Progenitor cell of endocrine pancreas (in vitro differentiated cells): Measurements from ENCODE around the gene CHFR. TPM values are rescaled to one million over a fixed set of nuclear protein-coding genes. Genes with fewer than 3 reads are reported as not detected.
"Not testable (repeated sequence)": the region's sequence is repeated elsewhere in the genome, so short reads cannot be mapped to it uniquely, and the experiment has no call there.

ENCODE experiments used
- DNase-seq: peaks from one replicate; pipeline ENCODE4 v3.0.0; 2021; ENCODE audit warnings: low spot score; ENCODE audit not compliant: unreplicated experiment
- H3K27ac Mint-ChIP-seq: 2 replicates; pipeline ENCODE4 v1.8.0; 2021; ENCODE audit warnings: mild to moderate bottlenecking, moderate library complexity, mixed read lengths
- H3K27me3 Mint-ChIP-seq: 2 replicates; pipeline ENCODE4 v1.8.0; 2021; ENCODE audit warnings: mixed read lengths
- H3K36me3 Mint-ChIP-seq: 2 replicates; pipeline ENCODE4 v1.8.0; 2022; ENCODE audit warnings: mixed read lengths; ENCODE audit not compliant: insufficient read depth
- H3K4me1 Mint-ChIP-seq: 2 replicates; pipeline ENCODE4 v1.8.0; 2021; ENCODE audit warnings: low read depth, mixed read lengths
- H3K4me3 Mint-ChIP-seq: 2 replicates; pipeline ENCODE4 v1.8.0; 2021; ENCODE audit warnings: low read depth, mild to moderate bottlenecking, moderate library complexity, mixed read lengths
- H3K9me3 Mint-ChIP-seq: 2 replicates; pipeline ENCODE4 v1.8.0; 2021; ENCODE audit warnings: low read depth, mixed read lengths
- total RNA-seq: library from RNA; stranded (reverse); gene quantifications from 2 replicates; pipeline ENCODE4 v1.2.1, GENCODE V29; 2021
- TF ChIP-seq, protein P1 (sequence below): fragments of 200-600 bp; sonication (generic); IDR thresholded peaks from one replicate; pipeline ENCODE4 v1.5.0; 2021; ENCODE audit warnings: antibody characterized with exemption, mild to moderate bottlenecking; ENCODE audit not compliant: unreplicated experiment

Gene CHFR
- total RNA-seq, 1 donor from 2014 or later, result 51.4 TPM

DNA sequence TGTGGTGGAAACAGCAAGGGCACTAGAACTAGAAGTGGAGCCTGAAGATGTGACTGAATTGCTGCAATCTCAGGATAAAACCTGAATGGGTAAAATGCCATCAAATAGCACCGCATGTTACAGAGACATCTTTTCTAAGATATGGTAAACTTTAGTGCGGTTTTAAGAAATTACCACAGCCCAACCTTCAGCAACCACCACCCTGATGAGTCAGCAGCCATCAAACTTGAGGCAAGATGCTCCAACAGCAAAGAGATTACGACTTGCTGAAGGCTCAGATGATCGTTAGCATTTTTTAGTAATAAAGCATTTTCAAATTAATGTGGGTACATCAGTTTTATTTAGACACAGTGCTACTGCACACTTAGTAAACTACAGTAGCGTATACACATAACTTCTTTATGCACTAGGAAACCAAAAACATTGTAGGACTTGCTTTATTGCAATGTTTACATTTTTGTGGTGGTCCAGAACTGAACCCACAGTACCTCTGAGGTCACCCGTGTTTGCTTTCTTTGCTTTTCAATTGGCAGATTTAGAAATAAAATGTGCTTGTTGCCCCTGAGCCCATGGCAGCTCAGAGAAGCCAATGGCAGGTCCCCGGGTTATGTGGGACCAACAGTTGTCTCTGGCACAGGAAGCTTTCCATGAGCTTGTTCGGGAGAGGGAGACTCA, 74.6 kb downstream of the CHFR start:
- DNase-seq, result no peak
- TF ChIP-seq, protein P1, sequence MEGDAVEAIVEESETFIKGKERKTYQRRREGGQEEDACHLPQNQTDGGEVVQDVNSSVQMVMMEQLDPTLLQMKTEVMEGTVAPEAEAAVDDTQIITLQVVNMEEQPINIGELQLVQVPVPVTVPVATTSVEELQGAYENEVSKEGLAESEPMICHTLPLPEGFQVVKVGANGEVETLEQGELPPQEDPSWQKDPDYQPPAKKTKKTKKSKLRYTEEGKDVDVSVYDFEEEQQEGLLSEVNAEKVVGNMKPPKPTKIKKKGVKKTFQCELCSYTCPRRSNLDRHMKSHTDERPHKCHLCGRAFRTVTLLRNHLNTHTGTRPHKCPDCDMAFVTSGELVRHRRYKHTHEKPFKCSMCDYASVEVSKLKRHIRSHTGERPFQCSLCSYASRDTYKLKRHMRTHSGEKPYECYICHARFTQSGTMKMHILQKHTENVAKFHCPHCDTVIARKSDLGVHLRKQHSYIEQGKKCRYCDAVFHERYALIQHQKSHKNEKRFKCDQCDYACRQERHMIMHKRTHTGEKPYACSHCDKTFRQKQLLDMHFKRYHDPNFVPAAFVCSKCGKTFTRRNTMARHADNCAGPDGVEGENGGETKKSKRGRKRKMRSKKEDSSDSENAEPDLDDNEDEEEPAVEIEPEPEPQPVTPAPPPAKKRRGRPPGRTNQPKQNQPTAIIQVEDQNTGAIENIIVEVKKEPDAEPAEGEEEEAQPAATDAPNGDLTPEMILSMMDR, result no peak
- Mint-ChIP-seq H3K27ac (no peak overlapping the region), H3K27me3 (no peaks in the 10 kb centered on the region), H3K4me1 (no peaks in the 10 kb centered on the region), H3K36me3 (peaks cover 33% of the 10 kb centered on the region), H3K9me3 (peaks cover 5% of the 10 kb centered on the region), H3K4me3 (no peak overlapping the region)

GRCh38 chr12:132809391-132809790, 78.0 kb downstream of the CHFR start:
- not testable (repeated sequence) for H3K4me1 Mint-ChIP-seq, H3K27me3 Mint-ChIP-seq, H3K27ac Mint-ChIP-seq, H3K9me3 Mint-ChIP-seq, H3K4me3 Mint-ChIP-seq, DNase-seq
- TF ChIP-seq, protein P1, result peak; percentile 34
- H3K36me3 Mint-ChIP-seq, result peaks cover 31% of the 10 kb centered on the region

GRCh38 chr12:132807295-132808092, 79.9 kb downstream of the CHFR start:
- H3K9me3 Mint-ChIP-seq, result peaks cover 5% of the 10 kb centered on the region
- DNase-seq, result no peak
- no peaks in the 10 kb centered on the region for H3K4me1 Mint-ChIP-seq
- TF ChIP-seq, protein P1, result no peak
- H3K36me3 Mint-ChIP-seq, result peaks cover 33% of the 10 kb centered on the region
- H3K4me3 Mint-ChIP-seq, result no peak overlapping the region
- no peaks in the 10 kb centered on the region for H3K27me3 Mint-ChIP-seq
- H3K27ac Mint-ChIP-seq, result no peak overlapping the region

- H3K4me1 Mint-ChIP-seq, result no peaks in the 10 kb centered on the region
- H3K27ac Mint-ChIP-seq, result no peak overlapping the region
- TF ChIP-seq, protein P1, result no peak
- peaks cover 5% of the 10 kb centered on the region for H3K9me3 Mint-ChIP-seq
- no peak overlapping the region for H3K4me3 Mint-ChIP-seq
- no peaks in the 10 kb centered on the region for H3K27me3 Mint-ChIP-seq
- no peak for DNase-seq
- H3K36me3 Mint-ChIP-seq, result peaks cover 28% of the 10 kb centered on the region
These were observed 80.5 kb downstream of the CHFR start for GRCh38 chr12:132806857-132807256.

DNA sequence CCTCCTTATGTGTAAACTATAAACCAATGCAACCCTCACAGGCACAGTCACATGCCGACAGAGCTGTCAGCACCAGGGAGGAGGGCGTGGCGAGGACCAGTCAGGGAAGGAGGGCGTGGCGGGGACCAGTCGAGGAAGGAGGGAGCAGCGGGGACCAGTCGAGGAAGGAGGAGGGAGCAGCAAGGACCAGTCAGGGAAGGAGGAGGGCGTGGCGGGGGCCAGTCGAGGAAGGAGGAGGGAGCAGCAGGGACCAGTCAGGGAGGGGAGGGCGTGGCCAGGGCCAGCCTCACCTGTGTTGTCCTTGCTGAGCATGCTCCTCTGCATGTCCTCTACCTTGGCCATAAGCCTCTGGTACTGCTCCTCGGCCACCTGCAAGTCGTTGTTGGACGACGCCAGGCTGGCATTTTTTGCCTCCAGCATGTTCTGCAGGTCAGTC, 83.0 kb downstream of the CHFR start:
- Mint-ChIP-seq H3K4me1 (no peaks in the 10 kb centered on the region), H3K27me3 (no peaks in the 10 kb centered on the region), H3K4me3 (no peak overlapping the region), H3K9me3 (no peaks in the 10 kb centered on the region), H3K36me3 (peaks cover 25% of the 10 kb centered on the region), H3K27ac (no peak overlapping the region)
- DNase-seq, result no peak
- TF ChIP-seq, protein P1, result no peak
